Neural cell (in vitro differentiated cells): ENCODE measurements around the gene ARRB1. TPM values are rescaled to one million over a fixed set of nuclear protein-coding genes. Genes with fewer than 3 reads are reported as not detected.

ENCODE experiments used
- H2AFZ ChIP-seq: fragments of 200-600, 300-800 bp; sonication (generic), shearing (Covaris generic); 2 replicates; pipeline ENCODE4 v1.6.0; 2014; ENCODE audit warnings: low read depth, mild to moderate bottlenecking, antibody characterized with exemption, low read length, moderate library complexity
- H3F3A ChIP-seq: fragments of 200-600 bp; shearing (Covaris generic); 2 replicates; pipeline ENCODE4 v1.6.1; 2016; ENCODE audit warnings: mild to moderate bottlenecking, moderate library complexity, mixed read lengths, antibody characterized with exemption, low read length; ENCODE audit not compliant: insufficient read depth, poor library complexity, severe bottlenecking
- H3K27ac ChIP-seq: fragments of 200-600, 300-800 bp; sonication (generic), shearing (Covaris generic); 2 replicates; pipeline ENCODE4 v1.5.1; 2014; ENCODE audit warnings: mild to moderate bottlenecking, low read length, moderate library complexity
- H3K27me3 ChIP-seq: fragments of 300-800, 200-600 bp; sonication (generic), shearing (Covaris generic); 2 replicates; pipeline ENCODE4 v1.6.0; 2014; ENCODE audit warnings: mild to moderate bottlenecking, low read depth, low read length, moderate library complexity; ENCODE audit not compliant: insufficient read depth
- H3K36me3 ChIP-seq: fragments of 300-800, 200-600 bp; sonication (generic), shearing (Covaris generic); 2 replicates; pipeline ENCODE4 v1.5.1; 2014; ENCODE audit warnings: mild to moderate bottlenecking, antibody characterized with exemption, low read length, moderate library complexity; ENCODE audit not compliant: insufficient read depth
- H3K4me2 ChIP-seq: fragments of 300-800, 200-600 bp; sonication (generic), shearing (Covaris generic); 2 replicates; pipeline ENCODE4 v1.6.0; 2014; ENCODE audit warnings: mild to moderate bottlenecking, low read length
- H3K4me3 ChIP-seq: fragments of 300-800, 200-600 bp; sonication (generic), shearing (Covaris generic); 2 replicates; pipeline ENCODE4 v1.5.1; 2014; ENCODE audit warnings: mild to moderate bottlenecking, low read length, moderate library complexity
- H3K79me2 ChIP-seq: fragments of 200-600 bp; shearing (Covaris generic); replicated peaks from 2 replicates; pipeline ENCODE4 v1.6.0; 2014; ENCODE audit warnings: mild to moderate bottlenecking, low read length, moderate library complexity; ENCODE audit not compliant: insufficient read depth
- H3K9ac ChIP-seq: fragments of 300-800, 200-600 bp; sonication (generic), shearing (Covaris generic); 2 replicates; pipeline ENCODE4 v1.6.1; 2016; ENCODE audit warnings: mild to moderate bottlenecking, low read length, mixed read lengths
- H3K9me2 ChIP-seq: fragments of 200-600 bp; shearing (Covaris generic); 2 replicates; pipeline ENCODE4 v1.6.1; 2016; ENCODE audit warnings: mild to moderate bottlenecking, low read length, mixed read lengths; ENCODE audit not compliant: insufficient read depth
- H3K9me3 ChIP-seq: fragments of 200-600, 300-800 bp; sonication (generic), shearing (Covaris generic); 2 replicates; pipeline ENCODE4 v1.6.1; 2016; ENCODE audit warnings: mild to moderate bottlenecking, mixed run types, low read length, moderate library complexity, mixed read lengths
- H4K20me1 ChIP-seq: fragments of 200-600 bp; shearing (Covaris generic); 2 replicates; pipeline ENCODE4 v1.6.1; 2016; ENCODE audit warnings: mild to moderate bottlenecking, mixed run types; ENCODE audit not compliant: insufficient read depth
- EZH2 ChIP-seq: fragments of 200-600, 300-800 bp; shearing (Covaris generic), sonication (generic); IDR thresholded peaks from 2 replicates; pipeline ENCODE4 v1.6.1; 2014; ENCODE audit warnings: antibody characterized with exemption, low read length, borderline replicate concordance, mild to moderate bottlenecking; ENCODE audit not compliant: insufficient read depth, poor library complexity, severe bottlenecking
- MXI1 ChIP-seq: fragments of 450-650 bp; conservative IDR thresholded peaks from 2 replicates; pipeline ENCODE4 v1.6.1; 2014; ENCODE audit warnings: antibody characterized with exemption, mild to moderate bottlenecking; ENCODE audit not compliant: poor library complexity, severe bottlenecking
- RAD21 ChIP-seq: fragments of 450-650 bp; conservative IDR thresholded peaks from 2 replicates; pipeline ENCODE4 v1.6.1; 2014; ENCODE audit warnings: antibody characterized with exemption, mild to moderate bottlenecking, moderate library complexity
- REST ChIP-seq: IDR thresholded peaks from 2 replicates; pipeline ENCODE4 v1.6.1; 2012; ENCODE audit warnings: borderline replicate concordance
- TAF1 ChIP-seq: IDR thresholded peaks from 2 replicates; pipeline ENCODE4 v1.6.1; 2012; ENCODE audit warnings: low read depth
- polyA plus RNA-seq: library from polyadenylated mRNA; depleted of rRNA; stranded (reverse); fragments of >200 nt; gene quantifications from 2 replicates; pipeline ENCODE4 v1.2.3, GENCODE V29; 2014
- TF ChIP-seq, protein P1 (sequence below): fragments of 450-650 bp; IDR thresholded peaks from 2 replicates; pipeline ENCODE4 v1.5.1; 2014; ENCODE audit warnings: antibody characterized with exemption, mild to moderate bottlenecking, moderate library complexity; ENCODE audit not compliant: poor library complexity, severe bottlenecking

The ARRB1 gene
- polyA plus RNA-seq, 1 donor from 2014 or later, result 5.7 TPM

- Histone ChIP-seq H3K9me3 (no peaks in the 10 kb centered on the region), H3F3A (no peaks in the 10 kb centered on the region), H2AFZ (peak overlapping the region; percentile 49), H3K79me2 (no peaks in the 10 kb centered on the region), H4K20me1 (no peaks in the 10 kb centered on the region), H3K36me3 (no peaks in the 10 kb centered on the region), H3K27ac (peak overlapping the region; percentile 30), H3K27me3 (peaks cover 10% of the 10 kb centered on the region), H3K4me3 (peak overlapping the region; percentile 85), H3K4me2 (peak overlapping the region; percentile 63), H3K9ac (peak overlapping the region; percentile 76), H3K9me2 (no peaks in the 10 kb centered on the region)
- TF ChIP-seq EZH2 (no peak), MXI1 (peak; percentile 58)
- TF ChIP-seq, protein P1, sequence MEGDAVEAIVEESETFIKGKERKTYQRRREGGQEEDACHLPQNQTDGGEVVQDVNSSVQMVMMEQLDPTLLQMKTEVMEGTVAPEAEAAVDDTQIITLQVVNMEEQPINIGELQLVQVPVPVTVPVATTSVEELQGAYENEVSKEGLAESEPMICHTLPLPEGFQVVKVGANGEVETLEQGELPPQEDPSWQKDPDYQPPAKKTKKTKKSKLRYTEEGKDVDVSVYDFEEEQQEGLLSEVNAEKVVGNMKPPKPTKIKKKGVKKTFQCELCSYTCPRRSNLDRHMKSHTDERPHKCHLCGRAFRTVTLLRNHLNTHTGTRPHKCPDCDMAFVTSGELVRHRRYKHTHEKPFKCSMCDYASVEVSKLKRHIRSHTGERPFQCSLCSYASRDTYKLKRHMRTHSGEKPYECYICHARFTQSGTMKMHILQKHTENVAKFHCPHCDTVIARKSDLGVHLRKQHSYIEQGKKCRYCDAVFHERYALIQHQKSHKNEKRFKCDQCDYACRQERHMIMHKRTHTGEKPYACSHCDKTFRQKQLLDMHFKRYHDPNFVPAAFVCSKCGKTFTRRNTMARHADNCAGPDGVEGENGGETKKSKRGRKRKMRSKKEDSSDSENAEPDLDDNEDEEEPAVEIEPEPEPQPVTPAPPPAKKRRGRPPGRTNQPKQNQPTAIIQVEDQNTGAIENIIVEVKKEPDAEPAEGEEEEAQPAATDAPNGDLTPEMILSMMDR, result no peak
Observed at GRCh38 chr11:75350743-75351540, 519 bp downstream of the ARRB1 start.

DNA sequence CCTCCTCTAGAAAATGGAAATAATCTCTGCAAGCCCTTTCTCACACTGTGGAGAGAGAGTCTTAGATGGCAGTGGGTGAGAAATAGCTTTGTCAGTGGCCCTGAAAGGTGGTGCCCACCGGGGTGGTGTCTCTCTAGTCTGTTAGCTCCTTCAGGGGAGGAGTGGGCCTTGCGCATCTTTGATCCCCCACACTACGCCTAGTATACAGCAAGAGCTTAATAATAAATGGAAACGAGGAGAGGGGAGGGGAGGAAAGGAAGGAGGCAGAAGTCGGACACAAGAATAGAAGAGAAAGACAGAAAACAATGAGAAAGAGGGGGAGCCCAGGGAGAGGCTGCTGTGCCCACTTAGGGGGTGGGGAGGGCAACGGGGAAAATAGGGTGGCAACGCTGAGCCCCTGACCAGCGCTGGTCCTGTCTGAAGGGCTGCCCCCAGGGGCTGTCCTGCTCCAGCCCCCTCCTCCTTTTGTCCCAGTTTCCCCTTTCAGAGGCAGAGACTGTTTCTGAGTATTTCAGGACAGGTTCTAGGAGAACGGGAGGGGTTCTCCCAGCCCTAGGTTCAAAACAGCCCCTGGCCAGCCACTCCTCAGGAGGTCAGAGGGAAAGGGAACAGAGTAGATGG is 1.2 kb downstream of the ARRB1 start:
- no peak for TF ChIP-seq RAD21
- no peak for TF ChIP-seq TAF1
- TF ChIP-seq REST, result no peak
- TF ChIP-seq EZH2, result no peak
- Histone ChIP-seq H3F3A (no peaks in the 10 kb centered on the region), H3K9ac (peak overlapping the region; percentile 76), H3K79me2 (no peaks in the 10 kb centered on the region), H4K20me1 (no peaks in the 10 kb centered on the region), H3K27me3 (peaks cover 10% of the 10 kb centered on the region), H2AFZ (no peak overlapping the region), H3K4me3 (peak overlapping the region; percentile 85), H3K9me3 (no peaks in the 10 kb centered on the region), H3K9me2 (no peaks in the 10 kb centered on the region), H3K4me2 (peak overlapping the region; percentile 63), H3K27ac (no peak overlapping the region), H3K36me3 (no peaks in the 10 kb centered on the region)
